CD4-positive, alpha-beta T cell (primary cell): ENCODE results near the gene FST. TPM values are rescaled to one million over a fixed set of nuclear protein-coding genes. Genes with fewer than 3 reads are reported as not detected.

Source experiments
- ATAC-seq: fragments of 200-7000 bp; cut with Tn5 transposase; one replicate; pipeline ENCODE4 v1.10.0; 2022; ENCODE audit warnings: mild to moderate bottlenecking; ENCODE audit not compliant: poor library complexity
- CTCF ChIA-PET: fragments of 350-600 bp; sonication (Branson Sonifier 250); formaldehyde crosslinking; loops from one replicate; lab custom pipeline; 2021; ENCODE audit warnings: antibody characterized with exemption, inconsistent platforms; lab: Charles Lee
- POLR2A ChIA-PET: fragments of 350-600 bp; sonication (Branson Sonifier 250); formaldehyde crosslinking; loops from one replicate; lab custom pipeline; 2021; ENCODE audit warnings: antibody characterized with exemption, inconsistent platforms; lab: Charles Lee
- DNase-seq, 14 experiments: peaks; one replicate each; pipeline ENCODE4 v3.0.0-alpha.2; 2013 to 2020; ENCODE audit warnings: mixed read lengths in 2 of 14
- H3K27ac ChIP-seq, 2 donors: one replicate each; pipeline versions ENCODE4 v1.5.1 to v1.7.0; 2013; ENCODE audit warnings: low read length in 2 of 2, low read depth in 1 of 2, mild to moderate bottlenecking in 1 of 2
- H3K27me3 ChIP-seq, 2 experiments: 1 replicate in 1 of 2; 2 replicates in 1 of 2; pipeline versions ENCODE4 v1.6.1 to v1.7.0; 2013; ENCODE audit warnings: low read length in 2 of 2, control low read depth in 1 of 2, mild to moderate bottlenecking in 1 of 2, moderate library complexity in 1 of 2; ENCODE audit not compliant: insufficient read depth in 2 of 2, control insufficient read depth in 1 of 2
- H3K36me3 ChIP-seq: one replicate; pipeline ENCODE4 v1.6.1; 2013; ENCODE audit warnings: low read length, control low read depth; ENCODE audit not compliant: insufficient read depth
- H3K4me1 ChIP-seq: one replicate; pipeline ENCODE4 v1.6.1; 2013; ENCODE audit warnings: low read length, control low read depth; ENCODE audit not compliant: insufficient read depth
- H3K4me3 ChIP-seq: one replicate; pipeline ENCODE4 v1.5.1; 2013; ENCODE audit warnings: mild to moderate bottlenecking, low read length, moderate library complexity
- H3K9me3 ChIP-seq, 2 experiments: 1 replicate in 1 of 2; 2 replicates in 1 of 2; pipeline versions ENCODE4 v1.6.1 to v1.7.0; 2013; ENCODE audit warnings: low read length in 2 of 2, mild to moderate bottlenecking in 2 of 2, control low read depth in 1 of 2, moderate library complexity in 1 of 2; ENCODE audit not compliant: control insufficient read depth in 1 of 2, insufficient read depth in 1 of 2
- H3K27ac Mint-ChIP-seq: one replicate; pipeline ENCODE4 v1.8.0; 2020; ENCODE audit warnings: mixed read lengths
- H3K27me3 Mint-ChIP-seq: one replicate; pipeline ENCODE4 v1.8.0; 2021; ENCODE audit warnings: mixed read lengths
- H3K36me3 Mint-ChIP-seq: one replicate; pipeline ENCODE4 v1.8.0; 2021; ENCODE audit warnings: low read depth, mixed read lengths
- H3K4me1 Mint-ChIP-seq: one replicate; pipeline ENCODE4 v1.8.0; 2021; ENCODE audit warnings: low read depth, mixed read lengths
- H3K4me3 Mint-ChIP-seq: one replicate; pipeline ENCODE4 v1.8.0; 2020; ENCODE audit warnings: mild to moderate bottlenecking, mixed read lengths
- H3K9me3 Mint-ChIP-seq: one replicate; pipeline ENCODE4 v1.8.0; 2020; ENCODE audit warnings: mixed read lengths
- intact Hi-C, 2 experiments: fragments of 100-400 bp; cut with DNase I in 1 of 2; cut with micrococcal nuclease in 1 of 2; formaldehyde crosslinking; loops; one replicate each; pipeline versions ENCODE4 v1.15.1 to v1.9.0; 2023 to 2025; cut with DNase I, micrococcal nuclease
- total RNA-seq, 174 experiments: library from RNA in 2 of 174; stranded (reverse) in 2 of 174; gene quantifications; one replicate each; pipeline ENCODE4 v1.2.3 and lab custom pipeline; 2021 to 2026
- TF ChIP-seq, protein P1 (sequence below): fragments of 200-600 bp; IDR thresholded peaks from one replicate; pipeline ENCODE4 v1.8.0; 2022; ENCODE audit warnings: antibody characterized with exemption, mild to moderate bottlenecking

The FST gene
- total RNA-seq, 2 experiments from 2014 or later: 0.67 to 0.99 TPM

DNA sequence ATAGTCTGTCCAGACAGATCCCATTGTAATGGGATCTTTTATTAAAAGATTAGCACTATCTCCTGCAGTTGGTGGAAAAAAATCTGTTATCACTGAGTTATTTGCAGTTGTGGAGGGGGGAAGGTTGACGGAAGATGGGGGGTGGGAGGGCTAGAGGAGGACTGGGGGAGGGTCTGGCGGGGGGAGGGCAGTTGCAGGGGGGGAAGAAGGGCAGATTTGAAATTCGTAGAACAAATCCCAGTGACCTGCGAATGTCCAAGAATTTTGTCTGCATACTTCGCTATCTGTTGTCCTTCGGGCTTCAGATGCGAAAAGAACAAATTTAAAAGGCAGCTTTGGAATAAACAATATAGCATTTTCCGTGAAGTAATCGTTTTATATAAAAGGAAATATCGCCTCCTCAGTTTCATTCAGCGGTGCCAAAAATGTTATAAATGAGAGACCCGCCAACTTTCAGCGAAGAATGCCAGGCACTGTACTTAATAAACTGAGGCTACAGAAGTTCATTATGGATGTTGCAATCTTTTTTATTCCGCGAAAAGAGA, 1.3 kb upstream of the FST start:
- POLR2A ChIA-PET: no interaction called here
- Mint-ChIP-seq H3K9me3 (no peaks in the 10 kb centered on the region), H3K36me3 (peaks cover 10% of the 10 kb centered on the region), H3K4me3 (peak overlapping the region; percentile 89), H3K4me1 (peaks cover 46% of the 10 kb centered on the region), H3K27ac (peak overlapping the region; percentile 38), H3K27me3 (peaks cover 75% of the 10 kb centered on the region)
- H3K27me3 ChIP-seq: peaks cover 34 to 57% of the 10 kb centered on the region in 2 experiments
- no peak overlapping the region for H3K27ac ChIP-seq
- H3K9me3 ChIP-seq: peaks cover 0 to 4% of the 10 kb centered on the region in 2 experiments
- no peaks in the 10 kb centered on the region for H3K36me3 ChIP-seq
- DNase-seq: no peak
- H3K4me3 ChIP-seq: peak overlapping the region; percentile 58
- H3K4me1 ChIP-seq: peaks cover 40% of the 10 kb centered on the region
- intact Hi-C loops: loop anchor here in 1 of 2 experiments (5.0 kb wide), 1 partner anchor 748 kb away; no protein-coding TSS in a partner anchor
- TF ChIP-seq, protein P1, sequence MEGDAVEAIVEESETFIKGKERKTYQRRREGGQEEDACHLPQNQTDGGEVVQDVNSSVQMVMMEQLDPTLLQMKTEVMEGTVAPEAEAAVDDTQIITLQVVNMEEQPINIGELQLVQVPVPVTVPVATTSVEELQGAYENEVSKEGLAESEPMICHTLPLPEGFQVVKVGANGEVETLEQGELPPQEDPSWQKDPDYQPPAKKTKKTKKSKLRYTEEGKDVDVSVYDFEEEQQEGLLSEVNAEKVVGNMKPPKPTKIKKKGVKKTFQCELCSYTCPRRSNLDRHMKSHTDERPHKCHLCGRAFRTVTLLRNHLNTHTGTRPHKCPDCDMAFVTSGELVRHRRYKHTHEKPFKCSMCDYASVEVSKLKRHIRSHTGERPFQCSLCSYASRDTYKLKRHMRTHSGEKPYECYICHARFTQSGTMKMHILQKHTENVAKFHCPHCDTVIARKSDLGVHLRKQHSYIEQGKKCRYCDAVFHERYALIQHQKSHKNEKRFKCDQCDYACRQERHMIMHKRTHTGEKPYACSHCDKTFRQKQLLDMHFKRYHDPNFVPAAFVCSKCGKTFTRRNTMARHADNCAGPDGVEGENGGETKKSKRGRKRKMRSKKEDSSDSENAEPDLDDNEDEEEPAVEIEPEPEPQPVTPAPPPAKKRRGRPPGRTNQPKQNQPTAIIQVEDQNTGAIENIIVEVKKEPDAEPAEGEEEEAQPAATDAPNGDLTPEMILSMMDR: no peak
- ATAC-seq: no peak
- CTCF ChIA-PET: no interaction called here

DNA sequence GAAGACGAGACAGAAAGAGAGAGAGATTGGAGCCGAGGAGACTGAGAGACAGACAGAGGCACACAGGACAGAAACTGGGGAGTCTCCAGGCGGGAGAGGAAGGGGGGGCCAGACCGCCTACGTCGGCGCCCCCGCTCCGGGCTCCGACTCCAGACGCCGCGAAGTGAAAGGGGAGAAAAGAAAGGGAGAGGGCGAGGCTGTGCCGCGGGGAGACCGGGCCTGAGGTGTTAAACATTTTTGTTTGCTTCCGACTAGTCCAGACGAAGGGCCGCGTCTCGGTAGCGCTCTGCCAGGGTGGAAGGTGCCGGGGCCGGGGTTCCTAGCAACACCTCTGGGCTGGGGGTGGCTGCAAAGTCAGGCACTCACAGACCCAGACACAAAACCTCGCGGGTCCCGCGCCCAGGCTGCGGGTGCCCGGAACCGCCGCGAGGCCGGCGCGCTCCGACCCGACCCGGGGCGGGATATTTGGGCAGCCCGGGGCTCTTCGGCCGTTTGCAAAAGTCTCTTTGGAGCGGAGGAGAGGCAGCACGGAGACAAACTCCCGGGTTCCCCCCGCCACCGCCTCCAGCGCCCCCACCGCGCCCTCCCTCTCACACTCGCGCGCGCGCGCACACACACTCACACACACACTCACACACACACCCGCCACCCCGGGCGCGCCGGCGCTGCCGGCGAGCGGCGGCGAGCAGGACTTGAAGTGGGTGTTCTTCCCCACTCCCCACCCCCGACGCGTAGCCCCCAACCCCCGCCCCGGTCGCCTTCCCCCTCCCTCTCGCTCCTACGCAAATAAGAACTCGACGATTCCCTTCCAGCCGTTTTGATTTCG, 626 bp upstream of the FST start:
- peaks cover 72% of the 10 kb centered on the region for H3K27me3 Mint-ChIP-seq
- POLR2A ChIA-PET: no interaction called here
- CTCF ChIA-PET: no interaction called here

More for the DNA sequence above, 626 bp upstream of the FST start:
- DNase-seq: peak in 5 of 14 experiments; percentile 12 to 37 (median 34)
- Histone ChIP-seq H3K4me3 (peak overlapping the region; percentile 58), H3K9me3 (peaks cover 0 to 4% of the 10 kb centered on the region in 2 experiments), H3K27ac (no peak overlapping the region), H3K4me1 (peaks cover 40% of the 10 kb centered on the region), H3K27me3 (peaks cover 36 to 51% of the 10 kb centered on the region in 2 experiments), H3K36me3 (no peaks in the 10 kb centered on the region)
- peaks cover 10% of the 10 kb centered on the region for H3K36me3 Mint-ChIP-seq
- peak overlapping the region; percentile 38 for H3K27ac Mint-ChIP-seq
- ATAC-seq: no peak
- H3K4me3 Mint-ChIP-seq: peak overlapping the region; percentile 89
- intact Hi-C loops: loop anchor here (5.0 to 10.0 kb wide), 3 partner anchors 747 to 835 kb away; partner anchors contain the start of gene ARL15 (in 1 of the 2)
- H3K4me1 Mint-ChIP-seq: peaks cover 46% of the 10 kb centered on the region
- H3K9me3 Mint-ChIP-seq: no peaks in the 10 kb centered on the region
- TF ChIP-seq, protein P1: no peak
